HepG2 (cell line): ENCODE data around the gene OR11G2.

Source experiments
- AGO2 ChIP-seq: fragments of 200-400 bp; formaldehyde crosslinking; optimal IDR thresholded peaks from 2 replicates; pipeline ENCODE3; 2017; ENCODE audit warnings: mild to moderate bottlenecking, low read depth, low read length, moderate library complexity
- AHDC1 ChIP-seq: sonication (generic); formaldehyde crosslinking; IDR thresholded peaks from 2 replicates; pipeline ENCODE4 v1.5.1; 2020; ENCODE audit warnings: mild to moderate bottlenecking, missing genetic modification reagents, borderline replicate concordance
- DDIT3 ChIP-seq: sonication (generic); formaldehyde crosslinking; IDR thresholded peaks from 2 replicates; pipeline ENCODE4 v1.4.0; 2020; ENCODE audit warnings: mild to moderate bottlenecking, missing genetic modification reagents
- DR1 ChIP-seq: sonication (generic); formaldehyde crosslinking; IDR thresholded peaks from 2 replicates; pipeline ENCODE4 v1.8.0; 2021; ENCODE audit warnings: mild to moderate bottlenecking, missing genetic modification reagents, inconsistent platforms
- EZH2 ChIP-seq: conservative IDR thresholded peaks from 2 replicates; pipeline ENCODE4 v1.6.1; 2012; ENCODE audit warnings: mild to moderate bottlenecking, low read depth, low read length, moderate library complexity
- GABPA ChIP-seq, 2 experiments: IDR thresholded peaks; 2 replicates each; pipeline ENCODE4 v1.6.1; 2011 to 2016; ENCODE audit warnings: low read depth in 2 of 2, low read length in 1 of 2, missing biosample characterization in 1 of 2, missing genetic modification characterization in 1 of 2
- HOXA7 ChIP-seq: sonication (generic); formaldehyde crosslinking; IDR thresholded peaks from 2 replicates; pipeline ENCODE4 v1.8.1; 2022; ENCODE audit warnings: mild to moderate bottlenecking, missing genetic modification reagents, moderate library complexity
- KDM1A ChIP-seq: IDR thresholded peaks from 2 replicates; pipeline ENCODE4 v1.6.1; 2016; ENCODE audit warnings: missing compliant biosample characterization
- PHF8 ChIP-seq: sonication (generic); formaldehyde crosslinking; IDR thresholded peaks from 2 replicates; pipeline ENCODE4 v1.5.0; 2020; ENCODE audit warnings: missing genetic modification reagents
- POLR2A ChIP-seq, 2 experiments: IDR thresholded peaks; 2 replicates each; pipeline ENCODE4 v1.6.1; 2011; ENCODE audit warnings: low read depth in 2 of 2, low read length in 2 of 2, mild to moderate bottlenecking in 1 of 2, moderate library complexity in 1 of 2; ENCODE audit not compliant: insufficient read depth in 1 of 2
- RFX5 ChIP-seq: IDR thresholded peaks from 2 replicates; pipeline ENCODE4 v1.6.1; 2011; ENCODE audit warnings: low read depth, low read length, improper control_type of control experiment

- TF ChIP-seq DR1 (CRISPR knock-in tag) (no peak), PHF8 (CRISPR knock-in tag) (no peak), POLR2A (IDR thresholded peaks at IDR 0.05; ENCODE audit: insufficient read depth in 1 of 2, low read depth in 2 of 2, low read length in 2 of 2) (no peak), AGO2 (no peak), KDM1A (no peak), AHDC1 (CRISPR knock-in tag) (no peak), EZH2 (no peak), GABPA (IDR thresholded peaks at IDR 0.05; ENCODE audit: low read depth, low read length) (no peak), GABPA (CRISPR knock-in tag; IDR thresholded peaks at IDR 0.05; ENCODE audit: low read depth) (no peak), DDIT3 (CRISPR knock-in tag) (no peak), RFX5 (no peak), HOXA7 (CRISPR knock-in tag) (no peak)
Measured at GRCh38 chr14:20143911-20144310, 46.8 kb upstream of the OR11G2 start.
